Heart right ventricle (tissue), 16 donors: Measurements from ENCODE around the gene PPIL6. TPM values are rescaled to one million over a fixed set of nuclear protein-coding genes. Genes with fewer than 3 reads are reported as not detected.

Source experiments
- ATAC-seq, 8 donors: fragments of 200-7000 bp; cut with Tn5 transposase; one replicate each; pipeline ENCODE4 v1.9.1; 2020; ENCODE audit warnings: mild to moderate bottlenecking in 8 of 8, moderate library complexity in 8 of 8, moderate number of reproducible peaks in 1 of 8
- DNase-seq, 2 donors: peaks; one replicate each; pipeline ENCODE4 v3.0.0-alpha.2; 2020
- H3K27ac ChIP-seq, 10 donors: fragments of 200-600 bp; sonication (generic) in 2 of 10; one replicate each; pipeline versions ENCODE4 v1.5.0 to v1.8.0; 2020 to 2022; ENCODE audit warnings: mild to moderate bottlenecking in 3 of 10
- H3K27me3 ChIP-seq, 7 donors: fragments of 200-600 bp; one replicate each; pipeline ENCODE4 v1.8.0; 2021 to 2022; ENCODE audit warnings: mild to moderate bottlenecking in 2 of 7
- H3K36me3 ChIP-seq, 9 donors: fragments of 200-600 bp; sonication (generic) in 1 of 9; one replicate each; pipeline versions ENCODE4 v1.5.0 to v1.8.0; 2020 to 2022; ENCODE audit warnings: mild to moderate bottlenecking in 2 of 9
- H3K4me1 ChIP-seq, 9 donors: fragments of 200-600 bp; sonication (generic) in 1 of 9; one replicate each; pipeline versions ENCODE4 v1.5.0 to v1.8.0; 2020 to 2022; ENCODE audit warnings: mild to moderate bottlenecking in 4 of 9
- H3K4me3 ChIP-seq, 10 donors: fragments of 200-600 bp; sonication (generic) in 2 of 10; one replicate each; pipeline versions ENCODE4 v1.5.0 to v1.8.0; 2020 to 2022; ENCODE audit warnings: mild to moderate bottlenecking in 7 of 10, moderate library complexity in 2 of 10
- H3K9me3 ChIP-seq, 11 donors: fragments of 200-600 bp in 10 of 11; sonication (generic) in 2 of 11; one replicate each; pipeline versions ENCODE4 v1.5.0 to v1.8.0; 2013 to 2022; ENCODE audit warnings: mild to moderate bottlenecking in 2 of 11, control low read depth in 1 of 11, moderate library complexity in 1 of 11
- CTCF ChIP-seq, 9 donors: fragments of 200-600 bp; sonication (generic) in 2 of 9; IDR thresholded peaks; one replicate each; pipeline versions ENCODE4 v1.5.0 to v1.8.0; 2021 to 2022; ENCODE audit warnings: antibody characterized with exemption in 9 of 9, mild to moderate bottlenecking in 5 of 9, moderate library complexity in 1 of 9
- WGBS, 2 donors: extraction: QIAGEN DNeasy Blood & Tissue Kit; methylation state at CpG; one replicate each; pipeline ENCODE4 v1.1.7; 2013; ENCODE audit warnings: inconsistent platforms in 1 of 2; 5-methylcytosine and 5-hydroxymethylcytosine counted together
- intact Hi-C, 10 donors: fragments of 100-400 bp; cut with DNase I; formaldehyde crosslinking; loops; one replicate each; pipeline versions ENCODE4 v1.11.1 to v1.14.2; 2022
- polyA plus RNA-seq, 2 donors: library from polyadenylated mRNA; stranded (reverse); fragments of 200-250 nt; gene quantifications; one replicate each; pipeline ENCODE4 v1.2.3, GENCODE V29; 2013
- total RNA-seq, 10 donors: library from RNA; stranded (reverse); fragmentation: NEBNext Ultra II Directional in 3 of 10; extraction: Animal tissue kit (Norgen Biotek cat#: 25700) in 3 of 10; gene quantifications; one replicate each; pipeline versions ENCODE4 v1.2.1 to v1.2.4, GENCODE V29; 2021 to 2023
- donor health status: Arrhythmogenic right ventricular cardiomyopathy.
- donor health status: ischemic (EF 13 %, LVEDD 7.1; RV severe dilation, severe dysfunction).
- donor health status: healthy with polysubstance abuse.
- donor health status: DM: no; HTN: yes; CAD: no.
- donor health status: DM: no; HTN: no; CAD: no.
- donor health status: ischemic (EF 25% LVEDD 6.9; RV normal size, moderate dysfunction).
- donor health status: ischemic (EF 25% LVEDD 5.7; RV mildly dilated, moderate dysfunction).
- donor health status: healthy.
- donor health status: DM: yes; HTN: yes; CAD: no.
- donor health status: Ischemic cardiomyopathy.
- donor health status: ischemic (EF 35%, LVEDD 5.7; RV mildly dilated, moderate dysfunction).
- donor health status: nonischemic (EF 11% LVEDD 7.7; RV severe dilation, severe dysfunction).
- donor health status: DM: yes; HTN: yes; CAD: no.
- donor health status: PGD.
- donor health status: ischemic (EF 29% LVEDD 5.4; RV normal size, mild dysfunction).
- donor health status: nonischemic (EF 23%, LVEDD 6.1; RV moderate dilation, normal function).

PPIL6 gene
- total and polyA plus RNA-seq, 12 donors: 0.44 to 5.2 (median 2.6) TPM

GRCh38 chr6:109436041-109436440 lies 4.4 kb downstream of the PPIL6 start:
- H3K4me3 ChIP-seq: no peak overlapping the region
- H3K36me3 ChIP-seq: no peaks in the 10 kb centered on the region
- no peak for TF ChIP-seq CTCF (IDR thresholded peaks at IDR 0.05)
- H3K27ac ChIP-seq: no peak overlapping the region
- no peak for ATAC-seq
- intact Hi-C loops: loop anchor here in 2 of 10 donors (5.0 to 10.0 kb wide), 2 partner anchors 51 to 54 kb away; partner anchors contain the start of gene CD164 (in 2 of the 2)
- no peaks in the 10 kb centered on the region for H3K27me3 ChIP-seq
- no peak for DNase-seq
- H3K4me1 ChIP-seq: peaks cover 0 to 15% (median 6%) of the 10 kb centered on the region in 9 donors
- 95% methylated on average over 5 of the region's 5 CpGs for WGBS, 2 donors
- H3K9me3 ChIP-seq: no peaks in the 10 kb centered on the region

GRCh38 chr6:109434456-109434855 lies 6.0 kb downstream of the PPIL6 start:
- no peak for TF ChIP-seq CTCF (IDR thresholded peaks at IDR 0.05)

DNA sequence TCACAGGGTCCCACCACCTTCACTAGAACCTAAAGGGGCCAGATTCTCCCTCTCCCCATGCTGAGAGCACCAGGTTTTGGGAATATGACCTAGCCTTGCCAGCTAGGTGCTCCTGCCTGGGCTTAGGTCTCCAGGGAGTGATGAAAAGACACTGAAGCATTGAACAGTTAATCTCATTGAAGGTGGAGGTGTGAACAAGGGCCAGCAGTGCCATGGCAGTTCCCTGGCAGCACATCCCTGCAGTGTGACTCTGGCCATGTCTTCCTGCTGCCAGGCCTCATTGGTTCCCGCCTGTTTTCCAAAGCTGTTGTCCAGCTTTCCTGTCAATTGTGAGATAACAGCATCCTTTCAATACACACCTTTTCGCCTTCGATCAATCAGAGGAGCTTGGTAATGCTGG lies 10.9 kb downstream of the PPIL6 start:
- intact Hi-C loops: no loop called here
- WGBS, 2 donors: 80 to 91% methylated on average over 3 of the region's 3 CpGs
- Histone ChIP-seq H3K9me3 (no peaks in the 10 kb centered on the region), H3K36me3 (no peaks in the 10 kb centered on the region), H3K27ac (peak overlapping the region in 7 of 10 donors; percentile 6 to 67 (median 40)), H3K27me3 (no peaks in the 10 kb centered on the region), H3K4me1 (peaks cover 0 to 16% (median 11%) of the 10 kb centered on the region in 9 donors), H3K4me3 (peak overlapping the region in 1 of 10 donors; percentile 28)
- TF ChIP-seq CTCF (IDR thresholded peaks at IDR 0.05): no peak
- DNase-seq: no peak
- ATAC-seq: peak in 2 of 8 donors; percentile 11 to 12

More at GRCh38 chr6:109434456-109434855, 6.0 kb downstream of the PPIL6 start:
- intact Hi-C loops: loop anchor here in 1 of 10 donors (10.0 kb wide), 1 partner anchor 50 kb away; the partner anchor contains the start of gene CD164
- no peaks in the 10 kb centered on the region for H3K36me3 ChIP-seq
- peaks cover 0 to 13% (median 8%) of the 10 kb centered on the region in 9 donors for H3K4me1 ChIP-seq
- H3K4me3 ChIP-seq: no peak overlapping the region
- 53 to 71% methylated on average over 2 of the region's 2 CpGs for WGBS, 2 donors
- H3K27me3 ChIP-seq: no peaks in the 10 kb centered on the region
- no peak overlapping the region for H3K27ac ChIP-seq
- no peaks in the 10 kb centered on the region for H3K9me3 ChIP-seq
- ATAC-seq (no peak), DNase-seq (no peak)

GRCh38 chr6:109428889-109429477 lies 11.4 kb downstream of the PPIL6 start:
- TF ChIP-seq CTCF (IDR thresholded peaks at IDR 0.05): no peak
- intact Hi-C loops: no loop called here
- H3K4me3 ChIP-seq: peak overlapping the region in 2 of 10 donors; percentile 28 to 36
- peaks cover 0 to 16% (median 11%) of the 10 kb centered on the region in 9 donors for H3K4me1 ChIP-seq
- 36 to 56% methylated on average over 7 of the region's 7 CpGs for WGBS, 2 donors
- H3K36me3 ChIP-seq: no peaks in the 10 kb centered on the region
- no peaks in the 10 kb centered on the region for H3K27me3 ChIP-seq
- ATAC-seq (peak in 7 of 8 donors; percentile 67 to 92 (median 82)), DNase-seq (no peak)
- H3K9me3 ChIP-seq: no peaks in the 10 kb centered on the region
- peak overlapping the region in 7 of 10 donors; percentile 6 to 67 (median 40) for H3K27ac ChIP-seq
